HL-60 (cell line): ENCODE results near the gene ACKR4.

ENCODE experiments used
- TF ChIP-seq, protein P1 (sequence below): IDR thresholded peaks from 2 replicates; pipeline ENCODE4 v1.6.1; 2012; ENCODE audit warnings: low read depth; ENCODE audit not compliant: insufficient replicate concordance
- TF ChIP-seq, protein P2 (sequence below): IDR thresholded peaks from one replicate; pipeline ENCODE4 v1.5.1; 2011; ENCODE audit warnings: low read length, control low read depth, inconsistent platforms; ENCODE audit not compliant: insufficient read depth

DNA sequence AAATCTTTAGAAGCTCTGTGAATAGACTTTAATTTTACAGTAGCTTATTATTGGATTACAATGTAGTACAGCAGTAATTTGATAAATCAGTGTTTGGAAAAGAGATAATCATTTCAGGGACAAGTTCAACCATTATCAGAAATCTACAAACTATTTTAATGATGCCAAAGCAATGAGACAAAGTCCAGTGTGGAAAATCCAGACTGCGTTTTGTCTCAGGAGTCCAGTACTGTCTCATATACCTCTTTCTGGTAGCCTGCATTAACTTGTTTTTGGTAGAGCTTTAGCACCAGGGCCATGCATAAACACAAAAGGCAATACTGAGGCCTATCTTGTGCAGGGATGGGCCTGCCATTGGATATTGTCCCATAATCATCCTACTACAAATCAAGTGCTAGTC lies 19.7 kb downstream of the ACKR4 start:
- TF ChIP-seq, protein P1, sequence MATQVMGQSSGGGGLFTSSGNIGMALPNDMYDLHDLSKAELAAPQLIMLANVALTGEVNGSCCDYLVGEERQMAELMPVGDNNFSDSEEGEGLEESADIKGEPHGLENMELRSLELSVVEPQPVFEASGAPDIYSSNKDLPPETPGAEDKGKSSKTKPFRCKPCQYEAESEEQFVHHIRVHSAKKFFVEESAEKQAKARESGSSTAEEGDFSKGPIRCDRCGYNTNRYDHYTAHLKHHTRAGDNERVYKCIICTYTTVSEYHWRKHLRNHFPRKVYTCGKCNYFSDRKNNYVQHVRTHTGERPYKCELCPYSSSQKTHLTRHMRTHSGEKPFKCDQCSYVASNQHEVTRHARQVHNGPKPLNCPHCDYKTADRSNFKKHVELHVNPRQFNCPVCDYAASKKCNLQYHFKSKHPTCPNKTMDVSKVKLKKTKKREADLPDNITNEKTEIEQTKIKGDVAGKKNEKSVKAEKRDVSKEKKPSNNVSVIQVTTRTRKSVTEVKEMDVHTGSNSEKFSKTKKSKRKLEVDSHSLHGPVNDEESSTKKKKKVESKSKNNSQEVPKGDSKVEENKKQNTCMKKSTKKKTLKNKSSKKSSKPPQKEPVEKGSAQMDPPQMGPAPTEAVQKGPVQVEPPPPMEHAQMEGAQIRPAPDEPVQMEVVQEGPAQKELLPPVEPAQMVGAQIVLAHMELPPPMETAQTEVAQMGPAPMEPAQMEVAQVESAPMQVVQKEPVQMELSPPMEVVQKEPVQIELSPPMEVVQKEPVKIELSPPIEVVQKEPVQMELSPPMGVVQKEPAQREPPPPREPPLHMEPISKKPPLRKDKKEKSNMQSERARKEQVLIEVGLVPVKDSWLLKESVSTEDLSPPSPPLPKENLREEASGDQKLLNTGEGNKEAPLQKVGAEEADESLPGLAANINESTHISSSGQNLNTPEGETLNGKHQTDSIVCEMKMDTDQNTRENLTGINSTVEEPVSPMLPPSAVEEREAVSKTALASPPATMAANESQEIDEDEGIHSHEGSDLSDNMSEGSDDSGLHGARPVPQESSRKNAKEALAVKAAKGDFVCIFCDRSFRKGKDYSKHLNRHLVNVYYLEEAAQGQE, result no peak
- TF ChIP-seq, protein P2, sequence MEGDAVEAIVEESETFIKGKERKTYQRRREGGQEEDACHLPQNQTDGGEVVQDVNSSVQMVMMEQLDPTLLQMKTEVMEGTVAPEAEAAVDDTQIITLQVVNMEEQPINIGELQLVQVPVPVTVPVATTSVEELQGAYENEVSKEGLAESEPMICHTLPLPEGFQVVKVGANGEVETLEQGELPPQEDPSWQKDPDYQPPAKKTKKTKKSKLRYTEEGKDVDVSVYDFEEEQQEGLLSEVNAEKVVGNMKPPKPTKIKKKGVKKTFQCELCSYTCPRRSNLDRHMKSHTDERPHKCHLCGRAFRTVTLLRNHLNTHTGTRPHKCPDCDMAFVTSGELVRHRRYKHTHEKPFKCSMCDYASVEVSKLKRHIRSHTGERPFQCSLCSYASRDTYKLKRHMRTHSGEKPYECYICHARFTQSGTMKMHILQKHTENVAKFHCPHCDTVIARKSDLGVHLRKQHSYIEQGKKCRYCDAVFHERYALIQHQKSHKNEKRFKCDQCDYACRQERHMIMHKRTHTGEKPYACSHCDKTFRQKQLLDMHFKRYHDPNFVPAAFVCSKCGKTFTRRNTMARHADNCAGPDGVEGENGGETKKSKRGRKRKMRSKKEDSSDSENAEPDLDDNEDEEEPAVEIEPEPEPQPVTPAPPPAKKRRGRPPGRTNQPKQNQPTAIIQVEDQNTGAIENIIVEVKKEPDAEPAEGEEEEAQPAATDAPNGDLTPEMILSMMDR, result no peak
